SKM-1 (cell line): ENCODE data around the gene ZFP42.
"Not testable (repeated sequence)": the region's sequence is repeated elsewhere in the genome, so short reads cannot be mapped to it uniquely, and the experiment has no call there.

ENCODE experiments used
- DNase-seq: peaks from one replicate; lab custom pipeline; 2025; ENCODE audit not compliant: unreplicated experiment; lab: John Stamatoyannopoulos, UW

The ZFP42 gene

DNA sequence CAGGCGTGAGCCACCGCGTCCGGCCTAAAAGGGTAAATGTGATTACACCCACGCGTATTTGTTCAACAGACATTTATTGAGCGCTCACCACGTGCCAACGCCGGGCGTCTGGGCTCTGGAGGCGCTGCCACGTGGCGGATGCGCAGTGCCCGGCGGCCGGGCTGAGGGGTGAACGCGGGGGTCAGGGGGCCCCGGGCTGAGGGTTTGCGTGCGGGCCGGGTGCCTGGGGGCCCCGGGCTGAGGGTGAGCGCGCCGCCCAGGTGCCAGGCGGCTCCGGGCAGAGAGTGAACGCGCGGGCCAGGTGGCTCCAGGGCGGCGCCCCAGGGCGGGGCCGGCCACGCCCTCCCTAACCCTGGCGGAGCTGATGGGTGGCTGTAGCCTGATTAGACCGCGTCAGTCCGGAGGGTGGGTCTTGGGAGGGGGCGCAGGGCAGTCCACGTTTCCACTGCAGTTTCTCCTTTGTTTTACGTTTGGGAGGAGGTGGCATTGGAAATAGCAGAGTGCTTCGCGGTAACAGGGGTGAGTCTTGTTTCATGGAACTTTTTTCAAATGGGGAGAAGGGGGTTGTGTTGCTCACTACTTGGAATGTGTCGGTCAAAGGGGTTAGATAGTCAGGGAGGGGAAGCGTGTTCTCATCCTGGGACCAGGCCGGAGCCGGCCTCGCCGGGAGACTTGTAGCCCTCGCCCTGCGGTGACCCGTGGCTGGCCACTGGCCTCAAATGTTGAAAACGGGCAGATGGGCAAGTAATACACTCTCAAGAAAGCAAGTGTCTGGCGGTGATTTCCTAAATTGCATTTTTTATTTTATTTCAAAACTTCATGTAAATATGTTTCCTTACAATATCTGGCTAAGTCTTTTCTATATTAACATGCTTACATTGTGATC lies at the start of gene ZFP42:
Gene ZFP42, plus strand, starts transcription at position 450 of the 886 bp plus-strand sequence. CDS start 7,037 bp downstream, outside the sequence.
- no peak for DNase-seq

GRCh38 chr4:187961171-187961570 lies 34.4 kb upstream of the ZFP42 start:
- DNase-seq = no peak

- no peak for DNase-seq
Observed at GRCh38 chr4:187961961-187962360, 33.6 kb upstream of the ZFP42 start.

- DNase-seq = no peak
Observed at GRCh38 chr4:187962926-187963325, 32.6 kb upstream of the ZFP42 start.

GRCh38 chr4:187965726-187966125 lies 29.8 kb upstream of the ZFP42 start:
- DNase-seq = no peak

- no peak for DNase-seq
Observed at GRCh38 chr4:187972135-187972534, 23.4 kb upstream of the ZFP42 start.

GRCh38 chr4:187983746-187984145 lies 11.8 kb upstream of the ZFP42 start:
- no peak for DNase-seq

DNA sequence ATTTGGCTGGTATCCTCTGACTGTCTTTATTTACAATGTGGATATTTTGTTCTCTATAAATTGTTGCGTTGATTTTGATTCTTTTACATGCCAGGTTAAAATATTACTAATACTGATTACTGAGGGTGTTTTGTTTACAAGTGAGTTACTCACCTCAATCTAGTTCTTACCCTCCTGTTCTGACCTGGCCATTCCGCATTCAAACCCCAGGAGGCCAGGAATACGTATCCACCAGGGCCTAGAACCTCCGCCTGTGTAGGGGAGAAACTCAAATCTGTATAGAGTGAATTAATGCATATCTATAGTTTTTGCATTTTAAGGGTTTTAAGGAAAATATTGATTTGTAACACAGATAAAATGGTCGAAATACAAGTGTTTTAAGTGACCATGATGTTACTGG lies 2.6 kb upstream of the ZFP42 start:
- DNase-seq = no peak

DNA sequence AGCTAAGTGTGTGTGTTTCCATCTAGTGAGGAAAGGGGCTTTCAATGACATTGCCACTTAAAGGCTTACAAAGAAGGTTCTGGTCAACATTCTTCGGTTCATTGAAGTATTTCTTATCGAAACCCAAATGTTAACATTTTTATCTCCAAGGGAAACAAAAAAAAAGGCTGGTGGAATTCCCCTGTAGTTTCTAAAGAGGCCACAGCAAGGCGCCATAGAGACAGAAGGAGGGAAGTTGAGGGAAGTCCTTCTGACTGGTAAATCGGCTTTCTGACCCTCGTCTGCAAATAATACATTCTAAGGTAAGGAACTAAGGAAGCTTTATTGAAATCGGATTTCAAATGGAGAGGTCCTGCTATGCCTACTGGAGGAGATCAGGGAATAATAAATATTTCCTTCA lies 1.7 kb upstream of the ZFP42 start:
- DNase-seq = peak; percentile 4

DNA sequence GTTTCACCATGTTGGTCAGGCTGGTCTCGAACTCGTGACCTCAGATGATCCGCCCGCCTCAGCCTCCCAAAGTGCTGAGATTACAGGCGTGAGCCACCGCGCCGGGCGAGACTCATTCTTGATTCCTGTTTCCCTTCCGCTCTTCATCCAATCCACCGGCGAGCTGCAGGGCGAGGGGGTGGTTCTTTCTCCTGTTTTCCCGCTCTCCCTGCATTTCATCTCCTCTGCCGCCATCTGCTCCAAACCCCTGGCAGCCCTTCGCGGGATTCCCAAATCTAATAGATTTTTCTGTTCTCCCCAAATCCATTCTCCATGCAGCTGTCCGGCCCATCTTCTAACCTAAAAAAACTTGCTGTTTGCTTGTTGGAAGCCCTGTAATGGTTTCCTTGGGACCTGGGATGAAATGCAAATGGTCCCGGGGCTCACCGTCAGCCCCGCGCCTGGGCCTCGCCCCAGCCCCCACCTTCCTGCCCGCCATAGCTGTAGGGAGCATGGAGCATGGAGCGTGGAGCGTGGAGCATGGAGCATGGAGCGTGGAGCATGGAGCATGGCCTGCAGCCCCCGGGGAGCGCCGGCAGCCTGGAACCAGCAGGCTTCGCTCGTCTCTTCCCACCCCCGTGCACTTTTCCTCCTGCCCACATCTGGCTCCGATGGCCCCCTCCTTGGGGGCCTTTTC lies 1.1 kb downstream of the ZFP42 start:
- DNase-seq = no peak

DNA sequence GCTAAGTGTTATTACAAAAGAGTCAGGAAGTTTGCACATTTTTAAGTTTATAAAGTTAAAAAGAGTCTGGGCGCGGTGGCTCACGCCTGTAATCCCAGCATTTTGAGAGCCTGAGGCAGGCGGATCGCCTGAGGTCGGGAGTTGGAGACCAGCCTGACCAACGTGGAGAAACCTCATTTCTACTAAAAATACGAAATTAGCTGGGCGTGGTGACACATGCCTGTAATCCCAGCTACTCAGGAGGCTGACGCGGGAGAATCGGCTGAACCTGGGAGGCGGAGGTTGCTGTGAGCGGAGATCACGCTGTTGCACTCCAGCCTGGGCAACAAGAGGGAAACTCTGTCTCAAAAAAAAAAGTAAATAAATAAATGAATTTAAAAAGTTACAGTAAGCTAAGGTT lies 2.4 kb downstream of the ZFP42 start:
- DNase-seq = not testable (repeated sequence)

DNA sequence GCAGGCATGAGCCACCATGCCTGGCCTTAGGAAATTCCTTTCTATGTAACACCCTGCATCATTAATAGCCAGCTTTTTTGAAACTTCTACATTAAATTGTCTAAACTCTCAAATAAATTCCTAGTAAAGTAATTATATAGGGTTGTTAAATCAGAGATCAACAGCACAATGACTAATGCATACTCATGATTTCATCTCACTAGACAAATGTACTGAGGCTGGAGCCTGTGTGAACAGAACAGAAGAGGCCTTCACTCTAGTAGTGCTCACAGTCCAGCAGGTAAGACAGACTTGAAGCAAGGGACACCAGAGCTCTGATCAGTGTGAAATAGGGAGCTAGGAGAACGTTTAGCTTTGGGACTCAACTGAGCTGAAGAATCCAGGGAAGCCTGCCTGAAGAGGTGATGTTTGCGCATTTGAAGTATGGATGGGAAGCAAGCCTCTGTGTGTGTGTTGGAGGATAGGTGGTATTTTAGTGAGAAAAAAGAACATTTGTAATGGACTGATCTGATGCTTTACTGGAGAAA lies 3.9 kb downstream of the ZFP42 start:
- DNase-seq = no peak

GRCh38 chr4:188002323-188002722 lies 6.8 kb downstream of the ZFP42 start:
- DNase-seq = no peak

DNA sequence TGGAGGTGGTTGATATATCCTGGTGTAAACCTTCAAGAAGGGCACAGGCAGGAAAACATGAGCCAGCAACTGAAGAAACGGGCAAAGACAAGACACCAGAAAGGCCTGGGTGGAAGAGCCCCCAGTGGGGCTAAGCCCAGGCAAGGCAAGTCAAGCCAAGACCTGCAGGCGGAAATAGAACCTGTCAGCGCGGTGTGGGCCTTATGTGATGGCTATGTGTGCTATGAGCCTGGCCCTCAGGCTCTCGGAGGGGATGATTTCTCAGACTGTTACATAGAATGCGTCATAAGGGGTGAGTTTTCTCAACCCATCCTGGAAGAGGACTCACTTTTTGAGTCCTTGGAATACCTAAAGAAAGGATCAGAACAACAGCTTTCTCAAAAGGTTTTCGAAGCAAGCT lies 7.2 kb downstream of the ZFP42 start:
- no peak for DNase-seq

DNA sequence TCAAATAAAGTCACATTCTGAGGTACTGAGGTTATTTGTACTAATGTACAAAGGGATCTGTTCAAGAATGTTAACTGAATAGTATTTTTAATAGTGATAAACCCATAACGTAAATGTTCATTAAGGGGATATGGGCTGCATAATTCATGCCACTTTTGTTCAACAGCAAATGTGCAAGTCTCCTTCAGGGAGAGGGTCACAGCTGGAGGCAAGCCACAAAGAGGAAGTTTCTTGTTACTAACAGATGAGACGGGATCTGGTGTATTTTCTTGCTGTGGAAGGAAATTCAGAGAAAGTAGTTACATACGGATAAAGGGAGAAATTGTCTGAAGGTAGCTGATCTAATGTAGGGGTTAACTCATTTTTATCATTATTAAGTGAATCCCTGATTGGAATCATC lies 10.0 kb downstream of the ZFP42 start:
- DNase-seq = peak; percentile 47

DNA sequence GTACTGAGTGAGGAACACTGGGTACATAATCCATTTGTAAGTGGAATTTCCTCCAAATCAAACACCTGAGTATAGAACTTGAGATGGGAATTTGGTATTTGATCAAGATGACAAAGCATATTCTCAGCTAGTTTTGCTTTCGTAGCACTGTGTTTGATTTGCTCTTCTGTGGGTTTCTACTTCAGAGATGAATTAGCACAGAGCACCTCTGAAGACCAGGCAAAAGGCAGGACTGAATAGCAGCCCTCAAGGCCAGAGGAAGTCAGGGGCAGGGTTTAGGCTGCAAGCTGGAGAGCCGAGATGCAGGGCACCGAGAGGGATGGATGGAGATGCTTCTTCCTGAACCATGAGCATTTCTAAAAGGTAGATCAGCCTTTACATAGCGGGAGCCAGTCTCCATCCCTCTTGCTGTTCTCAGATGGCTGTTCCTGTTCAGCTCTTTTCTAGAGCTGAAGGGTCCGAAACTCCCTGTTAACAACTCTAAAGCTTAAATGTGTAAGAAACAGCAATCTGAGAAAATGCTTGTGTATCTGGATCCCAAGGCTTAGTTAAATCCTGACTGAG lies 10.8 kb downstream of the ZFP42 start:
- no peak for DNase-seq

- no peak for DNase-seq
Observed at GRCh38 chr4:188008377-188008776, 12.8 kb downstream of the ZFP42 start.

DNA sequence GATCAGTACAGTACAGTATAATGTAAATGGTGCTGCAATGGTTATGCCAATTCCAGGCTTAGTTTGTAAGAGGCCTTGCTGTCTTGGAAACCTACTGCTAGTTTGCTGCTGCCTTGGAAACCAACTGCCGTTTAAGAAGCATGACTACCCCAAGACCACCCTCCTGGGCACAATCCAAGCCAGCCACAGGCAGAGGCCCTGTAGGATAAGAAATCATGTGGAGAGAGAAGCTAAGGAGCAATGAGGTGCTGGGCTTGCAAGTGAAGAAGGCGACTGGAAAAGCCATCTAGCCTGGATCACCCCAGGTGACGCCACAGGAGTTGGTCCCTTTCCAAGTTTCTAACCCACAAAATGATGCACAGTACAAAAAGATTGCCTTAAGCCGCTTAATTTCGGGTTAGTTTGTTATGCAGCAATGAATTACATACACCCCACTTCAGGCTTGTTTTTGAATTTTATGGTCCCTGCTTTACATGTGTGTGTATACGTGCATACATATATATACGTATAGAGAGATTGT lies 16.9 kb downstream of the ZFP42 start:
- DNase-seq = no peak

DNA sequence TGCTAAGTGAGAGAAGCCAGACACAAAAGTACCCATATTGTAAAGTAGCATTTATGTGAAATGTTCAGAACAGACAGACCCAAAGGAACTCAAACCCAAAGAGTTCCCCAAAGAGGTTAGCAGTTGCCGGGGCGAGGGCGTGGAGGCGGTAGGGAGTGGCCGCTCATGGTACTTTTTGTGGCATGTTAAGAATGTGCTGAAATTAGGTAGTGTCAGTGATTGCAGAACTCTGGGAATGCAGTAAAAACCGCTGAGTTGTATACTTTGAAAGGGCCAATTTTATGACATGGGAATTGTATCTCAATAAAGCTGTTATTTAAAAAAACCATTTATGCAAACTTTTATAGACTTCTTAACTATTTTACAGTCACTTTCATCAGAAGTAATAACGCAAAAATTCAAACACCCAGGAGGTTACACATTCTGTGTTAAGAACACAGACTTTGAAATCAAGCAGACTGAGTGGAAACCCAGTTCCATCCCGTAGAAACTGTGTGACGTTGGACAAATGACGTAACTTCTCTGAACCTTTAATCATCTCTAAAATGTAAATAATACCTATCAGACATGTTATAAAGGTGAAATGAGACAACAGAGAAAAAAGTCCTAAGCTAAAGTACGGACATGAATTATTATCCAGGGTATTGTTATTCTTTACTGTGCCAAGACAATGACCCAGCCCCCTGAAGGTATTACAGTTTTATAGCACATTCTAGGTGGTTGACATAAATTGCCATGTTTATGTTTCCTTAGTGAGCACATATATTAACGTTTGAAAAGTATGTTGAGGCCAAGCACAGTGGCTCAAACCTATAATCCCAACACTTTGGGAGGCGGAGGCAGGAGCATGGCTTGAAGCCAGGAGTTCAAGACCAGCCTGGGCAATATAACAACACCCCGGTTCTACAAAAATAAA lies 19.7 kb downstream of the ZFP42 start:
- DNase-seq = no peak

- no peak for DNase-seq
Observed at GRCh38 chr4:188016754-188017153, 21.2 kb downstream of the ZFP42 start.

DNA sequence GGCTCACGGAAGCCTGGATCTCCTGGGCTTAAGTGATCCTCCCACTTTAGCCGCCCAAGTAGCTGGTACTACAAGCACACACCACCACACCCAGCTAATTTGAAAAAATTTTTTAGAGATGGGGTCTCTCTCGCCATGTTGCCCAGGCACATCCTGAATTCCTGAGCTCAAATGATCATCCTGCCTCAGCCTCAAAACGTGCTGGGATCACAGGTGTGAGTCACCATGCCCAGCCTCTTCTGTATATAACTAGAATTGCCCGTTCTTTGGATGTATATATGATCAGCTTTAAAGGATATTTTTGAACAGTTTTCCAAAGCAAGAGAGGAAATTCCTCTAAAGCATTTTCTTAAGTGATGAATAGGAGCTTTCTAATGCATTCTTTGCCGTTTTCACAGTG lies 22.7 kb downstream of the ZFP42 start:
- DNase-seq = no peak
